Progenitor cell of endocrine pancreas (in vitro differentiated cells): ENCODE measurements around the gene TDRD7. TPM values are rescaled to one million over a fixed set of nuclear protein-coding genes. Genes with fewer than 3 reads are reported as not detected.

ENCODE experiments used
- DNase-seq: peaks from one replicate; pipeline ENCODE4 v3.0.0; 2021; ENCODE audit warnings: low spot score; ENCODE audit not compliant: unreplicated experiment
- H3K27ac Mint-ChIP-seq: 2 replicates; pipeline ENCODE4 v1.8.0; 2021; ENCODE audit warnings: mild to moderate bottlenecking, moderate library complexity, mixed read lengths
- H3K27me3 Mint-ChIP-seq: 2 replicates; pipeline ENCODE4 v1.8.0; 2021; ENCODE audit warnings: mixed read lengths
- H3K36me3 Mint-ChIP-seq: 2 replicates; pipeline ENCODE4 v1.8.0; 2022; ENCODE audit warnings: mixed read lengths; ENCODE audit not compliant: insufficient read depth
- H3K4me1 Mint-ChIP-seq: 2 replicates; pipeline ENCODE4 v1.8.0; 2021; ENCODE audit warnings: low read depth, mixed read lengths
- H3K4me3 Mint-ChIP-seq: 2 replicates; pipeline ENCODE4 v1.8.0; 2021; ENCODE audit warnings: low read depth, mild to moderate bottlenecking, moderate library complexity, mixed read lengths
- H3K9me3 Mint-ChIP-seq: 2 replicates; pipeline ENCODE4 v1.8.0; 2021; ENCODE audit warnings: low read depth, mixed read lengths
- CTCF ChIP-seq: fragments of 200-600 bp; sonication (generic); IDR thresholded peaks from one replicate; pipeline ENCODE4 v1.5.0; 2021; ENCODE audit warnings: antibody characterized with exemption, mild to moderate bottlenecking; ENCODE audit not compliant: unreplicated experiment
- total RNA-seq: library from RNA; stranded (reverse); gene quantifications from 2 replicates; pipeline ENCODE4 v1.2.1, GENCODE V29; 2021

Gene TDRD7
- total RNA-seq, 1 donor from 2014 or later: 14.2 TPM

- DNase-seq: no peak
- Mint-ChIP-seq H3K27ac (no peak overlapping the region), H3K27me3 (no peaks in the 10 kb centered on the region), H3K36me3 (peaks cover 5% of the 10 kb centered on the region), H3K9me3 (no peaks in the 10 kb centered on the region), H3K4me1 (peaks cover 15% of the 10 kb centered on the region), H3K4me3 (no peak overlapping the region)
- TF ChIP-seq CTCF: no peak
These were observed 117.6 kb downstream of the TDRD7 start for GRCh38 chr9:97529363-97530076.

GRCh38 chr9:97531888-97532376 is 120.0 kb downstream of the TDRD7 start:
- TF ChIP-seq CTCF: no peak
- Mint-ChIP-seq H3K36me3 (peaks cover 5% of the 10 kb centered on the region), H3K27ac (no peak overlapping the region), H3K9me3 (no peaks in the 10 kb centered on the region), H3K4me1 (peaks cover 16% of the 10 kb centered on the region), H3K27me3 (no peaks in the 10 kb centered on the region), H3K4me3 (no peak overlapping the region)
- DNase-seq: no peak

GRCh38 chr9:97534185-97534584 is 122.3 kb downstream of the TDRD7 start:
- peaks cover 5% of the 10 kb centered on the region for H3K36me3 Mint-ChIP-seq
- H3K27me3 Mint-ChIP-seq: no peaks in the 10 kb centered on the region
- no peaks in the 10 kb centered on the region for H3K9me3 Mint-ChIP-seq
- no peak for TF ChIP-seq CTCF
- H3K4me3 Mint-ChIP-seq: no peak overlapping the region
- peaks cover 1% of the 10 kb centered on the region for H3K4me1 Mint-ChIP-seq
- H3K27ac Mint-ChIP-seq: no peak overlapping the region
- DNase-seq: no peak

- Mint-ChIP-seq H3K27ac (no peak overlapping the region), H3K4me3 (no peak overlapping the region)
These were observed 123.2 kb downstream of the TDRD7 start for GRCh38 chr9:97534961-97535594.

GRCh38 chr9:97535771-97536170 is 123.9 kb downstream of the TDRD7 start:
- H3K4me1 Mint-ChIP-seq: peaks cover 1% of the 10 kb centered on the region
- H3K27ac Mint-ChIP-seq: no peak overlapping the region
- no peaks in the 10 kb centered on the region for H3K27me3 Mint-ChIP-seq
- peaks cover 6% of the 10 kb centered on the region for H3K36me3 Mint-ChIP-seq
- H3K9me3 Mint-ChIP-seq: no peaks in the 10 kb centered on the region
- DNase-seq: no peak
- TF ChIP-seq CTCF: no peak
- no peak overlapping the region for H3K4me3 Mint-ChIP-seq

More at GRCh38 chr9:97534961-97535594, 123.2 kb downstream of the TDRD7 start:
- TF ChIP-seq CTCF: no peak
- no peaks in the 10 kb centered on the region for H3K27me3 Mint-ChIP-seq
- DNase-seq: no peak
- peaks cover 5% of the 10 kb centered on the region for H3K36me3 Mint-ChIP-seq
- H3K9me3 Mint-ChIP-seq: no peaks in the 10 kb centered on the region
- peaks cover 1% of the 10 kb centered on the region for H3K4me1 Mint-ChIP-seq
